ENCODE measurements around the gene ASPSCR1. TPM values are rescaled to one million over a fixed set of nuclear protein-coding genes. Genes with fewer than 3 reads are reported as not detected.

ASPSCR1 gene
- total and polyA plus RNA-seq, 9 of the 15 experiments (the other 6 are each of a cell fraction or from before 2014, with no cell fraction given): 0.90 to 36.9 (median 11.6) TPM

GRCh38 chr17:82013341-82013740 lies 35.9 kb downstream of the ASPSCR1 start:
- in situ Hi-C loops (cut with MboI) (no loop called here), intact Hi-C loops (cut with micrococcal nuclease) (no loop called here)
- H4K20me1 ChIP-seq (replicated peaks; ENCODE audit: control insufficient read depth, insufficient read depth, low read length): no peaks in the 10 kb centered on the region
- H2AFZ ChIP-seq (ENCODE audit: low read depth, low read length): no peak overlapping the region
- no peak for DNase-seq (ENCODE audit: extremely low read depth in 1 of 4, low spot score in 3 of 4)
- H3K4me3 ChIP-seq: no peak overlapping the region
- ChIA-PET CTCF (ENCODE audit: low intra/inter-chr PET ratio) (no interaction called here), POLR2A (interaction anchor here (1.1 kb wide), 1 partner anchor 8 kb away, joined by 3 read pairs; no protein-coding TSS in a partner anchor)
- TF ChIP-seq BRF1 (IDR thresholded peaks at IDR 0.05; ENCODE audit: borderline replicate concordance, extremely low read depth, insufficient read length) (no peak), POLR2G (IDR thresholded peaks at IDR 0.05; ENCODE audit: low read depth, low read length) (0 out of 2 replicates have a peak, but pooled peaks have one; percentile 25)
- no peaks in the 10 kb centered on the region for H3K27me3 ChIP-seq (ENCODE audit: control insufficient read depth in 2 of 2, insufficient read depth in 2 of 2, low read length in 2 of 2)
- WGBS (ENCODE audit: insufficient coverage, low coverage, missing lambda C conversion rate): 90% methylated on average over 11 of the region's 22 CpGs
- no peaks in the 10 kb centered on the region for H3K9me1 ChIP-seq (ENCODE audit: control insufficient read depth, insufficient read depth, low read length)
- no peaks in the 10 kb centered on the region for H3K9me3 ChIP-seq (replicated peaks; ENCODE audit: control insufficient read depth, insufficient read depth, low read depth, low read length)
- H3K4me1 ChIP-seq (replicated peaks in 1 of 2; ENCODE audit: control insufficient read depth in 2 of 2, insufficient read depth in 2 of 2, low read length in 2 of 2): peaks cover 0 to 87% of the 10 kb centered on the region in 2 experiments; a peak in 3 of 5 replicates
- H3K9ac ChIP-seq (ENCODE audit: insufficient read depth in 1 of 2, low read depth in 2 of 2, low read length in 2 of 2): peak overlapping the region in 1 of 2 experiments; percentile 22; a peak in 1 of 4 replicates
- no TSS peak for BruUV-seq (replicated peaks)
- FAIRE-seq: no peak
- no peaks in the 10 kb centered on the region for H3K79me2 ChIP-seq (ENCODE audit: control insufficient read depth, insufficient read depth, low read length)
- H3K36me3 ChIP-seq (ENCODE audit: control insufficient read depth, insufficient read depth, low read length): peaks cover 5% of the 10 kb centered on the region; the same call in 1 of the 3 replicates
- no peak overlapping the region for H3K4me2 ChIP-seq (ENCODE audit: insufficient read depth, low read length)
- H3K27ac ChIP-seq (ENCODE audit: extremely low read depth, low read depth, low read length): no peak overlapping the region
- no peak for ATAC-seq

- Histone ChIP-seq H3K27me3 (ENCODE audit: control insufficient read depth in 2 of 2, insufficient read depth in 2 of 2, low read length in 2 of 2) (no peaks in the 10 kb centered on the region), H3K27ac (ENCODE audit: extremely low read depth, low read depth, low read length) (no peak overlapping the region), H3K9ac (ENCODE audit: insufficient read depth in 1 of 2, low read depth in 2 of 2, low read length in 2 of 2) (peak overlapping the region in 1 of 2 experiments; percentile 60; a peak in 2 of 4 replicates), H3K4me2 (ENCODE audit: insufficient read depth, low read length) (no peak overlapping the region), H3K36me3 (ENCODE audit: control insufficient read depth, insufficient read depth, low read length) (peaks cover 10% of the 10 kb centered on the region; the same call in 1 of the 3 replicates), H3K9me3 (replicated peaks; ENCODE audit: control insufficient read depth, insufficient read depth, low read depth, low read length) (no peaks in the 10 kb centered on the region), H4K20me1 (replicated peaks; ENCODE audit: control insufficient read depth, insufficient read depth, low read length) (no peaks in the 10 kb centered on the region), H2AFZ (ENCODE audit: low read depth, low read length) (no peak overlapping the region), H3K9me1 (ENCODE audit: control insufficient read depth, insufficient read depth, low read length) (no peaks in the 10 kb centered on the region), H3K4me3 (no peak overlapping the region), H3K79me2 (ENCODE audit: control insufficient read depth, insufficient read depth, low read length) (no peaks in the 10 kb centered on the region), H3K4me1 (replicated peaks in 1 of 2; ENCODE audit: control insufficient read depth in 2 of 2, insufficient read depth in 2 of 2, low read length in 2 of 2) (peaks cover 0 to 87% of the 10 kb centered on the region in 2 experiments; a peak in 3 of 5 replicates)
- DNase-seq (ENCODE audit: extremely low read depth in 1 of 4, low spot score in 3 of 4): no peak
- ChIA-PET CTCF (ENCODE audit: low intra/inter-chr PET ratio) (no interaction called here), POLR2A (interaction anchor here (0.6 to 1.1 kb wide), 2 partner anchors 8 to 805 kb away, joined by 3 read pairs; no protein-coding TSS in a partner anchor)
- in situ Hi-C loops (cut with MboI) (no loop called here), intact Hi-C loops (cut with micrococcal nuclease) (no loop called here)
- no TSS peak for BruUV-seq (replicated peaks)
- FAIRE-seq: no peak
- no peak for ATAC-seq
- WGBS (ENCODE audit: insufficient coverage, low coverage, missing lambda C conversion rate): 53% methylated on average over 9 of the region's 16 CpGs
- TF ChIP-seq PYGO2 (tag; IDR thresholded peaks at IDR 0.05): no peak
- TF ChIP-seq, protein P1, sequence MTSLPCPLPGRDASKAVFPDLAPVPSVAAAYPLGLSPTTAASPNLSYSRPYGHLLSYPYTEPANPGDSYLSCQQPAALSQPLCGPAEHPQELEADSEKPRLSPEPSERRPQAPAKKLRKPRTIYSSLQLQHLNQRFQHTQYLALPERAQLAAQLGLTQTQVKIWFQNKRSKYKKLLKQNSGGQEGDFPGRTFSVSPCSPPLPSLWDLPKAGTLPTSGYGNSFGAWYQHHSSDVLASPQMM (CRISPR knock-in tag; IDR thresholded peaks at IDR 0.05): no peak
- no peak for TF ChIP-seq ZNF445 (CRISPR knock-in tag; IDR thresholded peaks at IDR 0.05; ENCODE audit: low read depth)
- no peak for TF ChIP-seq CBFA2T3 (IDR thresholded peaks at IDR 0.05)
- no peak for TF ChIP-seq NR2C1 (IDR thresholded peaks at IDR 0.05)
- TF ChIP-seq NR2C1 (tag; IDR thresholded peaks at IDR 0.05): no peak
- TF ChIP-seq RNF2 (IDR thresholded peaks at IDR 0.05): no peak
- TF ChIP-seq, protein P2, sequence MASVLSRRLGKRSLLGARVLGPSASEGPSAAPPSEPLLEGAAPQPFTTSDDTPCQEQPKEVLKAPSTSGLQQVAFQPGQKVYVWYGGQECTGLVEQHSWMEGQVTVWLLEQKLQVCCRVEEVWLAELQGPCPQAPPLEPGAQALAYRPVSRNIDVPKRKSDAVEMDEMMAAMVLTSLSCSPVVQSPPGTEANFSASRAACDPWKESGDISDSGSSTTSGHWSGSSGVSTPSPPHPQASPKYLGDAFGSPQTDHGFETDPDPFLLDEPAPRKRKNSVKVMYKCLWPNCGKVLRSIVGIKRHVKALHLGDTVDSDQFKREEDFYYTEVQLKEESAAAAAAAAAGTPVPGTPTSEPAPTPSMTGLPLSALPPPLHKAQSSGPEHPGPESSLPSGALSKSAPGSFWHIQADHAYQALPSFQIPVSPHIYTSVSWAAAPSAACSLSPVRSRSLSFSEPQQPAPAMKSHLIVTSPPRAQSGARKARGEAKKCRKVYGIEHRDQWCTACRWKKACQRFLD (CRISPR knock-in tag; IDR thresholded peaks at IDR 0.05): no peak
- no peak for TF ChIP-seq ZNF695 (CRISPR knock-in tag; IDR thresholded peaks at IDR 0.05)
- TF ChIP-seq DMBX1 (CRISPR knock-in tag; IDR thresholded peaks at IDR 0.05; ENCODE audit: borderline replicate concordance): no peak
- TF ChIP-seq HMGN3 (IDR thresholded peaks at IDR 0.05; ENCODE audit: borderline replicate concordance, extremely low read depth, insufficient read length, low read depth, low read length): no peak
These were observed 36.4 kb downstream of the ASPSCR1 start for GRCh38 chr17:82013772-82014321.

Data from K562 (cell line).